ENCODE measurements around the gene TOMM20.
A peak's percentile ranks its signal among the peaks of the same experiment; 100 is the strongest.
"Not testable (repeated sequence)": the region's sequence is repeated elsewhere in the genome, so short reads cannot be mapped to it uniquely, and the experiment has no call there.

TOMM20 gene

DNA sequence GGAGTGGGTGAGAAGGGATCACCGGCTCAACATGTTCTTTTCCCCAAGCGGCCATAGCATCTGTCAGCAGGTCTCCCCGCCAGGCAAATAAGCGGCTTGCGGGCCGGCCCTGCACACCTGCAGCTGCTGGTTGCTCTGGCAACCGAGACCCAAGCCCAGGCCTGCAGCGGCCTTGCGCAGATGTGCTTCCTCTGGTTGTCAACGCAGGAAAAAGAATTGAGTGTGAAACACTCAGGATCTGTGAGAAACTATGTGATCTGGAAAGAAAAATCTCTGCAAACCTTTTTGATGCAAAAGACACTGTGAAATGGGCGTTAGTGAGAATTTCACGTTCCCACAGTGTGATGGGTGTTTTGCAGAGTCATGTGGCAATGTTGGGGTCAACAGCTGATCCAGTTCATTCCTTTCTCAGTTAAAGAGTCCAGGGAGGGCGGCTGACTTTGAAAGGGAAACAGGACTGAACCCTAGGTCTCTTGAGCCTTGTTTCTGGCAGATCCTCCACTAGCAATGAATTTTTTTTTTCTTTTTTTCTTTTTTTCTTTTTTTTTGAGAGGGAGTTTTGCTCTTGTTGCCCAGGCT is 28.4 kb downstream of the TOMM20 start:
- no peak for DNase-seq

DNA sequence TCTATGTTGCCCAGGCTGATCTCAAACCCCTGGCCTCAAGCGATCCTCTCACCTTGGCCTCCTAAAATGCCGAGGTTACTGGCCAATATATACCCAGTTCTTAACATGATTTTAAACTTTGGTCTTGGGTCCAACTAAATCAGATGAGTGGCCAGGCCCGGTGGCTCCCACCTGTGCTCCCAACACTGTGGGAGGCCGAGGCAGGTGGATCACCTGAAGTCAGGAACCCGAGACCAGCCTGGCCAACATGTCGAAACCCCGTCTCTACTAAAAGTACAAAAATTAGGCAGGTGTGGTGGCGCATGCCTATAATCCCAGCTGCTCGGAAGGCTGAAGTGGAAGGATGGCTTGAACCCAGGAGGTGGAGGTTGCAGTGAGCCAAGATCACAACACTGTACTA is 29.6 kb downstream of the TOMM20 start:
- DNase-seq: no peak

DNA sequence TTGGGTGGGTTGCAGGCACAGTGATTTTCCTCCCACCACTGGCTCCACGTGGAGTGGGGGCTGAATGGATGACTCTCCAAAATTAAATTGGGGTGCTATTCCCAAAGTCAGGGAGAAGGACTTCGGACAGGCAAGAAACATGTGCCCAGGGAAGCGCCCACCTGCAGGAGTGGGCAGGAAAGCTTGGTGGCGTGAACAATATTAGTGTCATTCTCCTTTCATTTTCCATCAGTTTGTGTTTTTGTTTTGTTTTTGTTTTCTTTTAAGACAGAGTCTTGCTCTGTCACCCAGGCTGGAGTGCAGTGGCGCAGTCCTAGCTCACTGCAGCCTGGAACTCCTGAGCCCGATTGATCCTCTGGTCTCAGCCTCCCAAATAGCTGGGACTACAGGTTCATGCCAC is 30.1 kb downstream of the TOMM20 start:
- no peak for DNase-seq

DNA sequence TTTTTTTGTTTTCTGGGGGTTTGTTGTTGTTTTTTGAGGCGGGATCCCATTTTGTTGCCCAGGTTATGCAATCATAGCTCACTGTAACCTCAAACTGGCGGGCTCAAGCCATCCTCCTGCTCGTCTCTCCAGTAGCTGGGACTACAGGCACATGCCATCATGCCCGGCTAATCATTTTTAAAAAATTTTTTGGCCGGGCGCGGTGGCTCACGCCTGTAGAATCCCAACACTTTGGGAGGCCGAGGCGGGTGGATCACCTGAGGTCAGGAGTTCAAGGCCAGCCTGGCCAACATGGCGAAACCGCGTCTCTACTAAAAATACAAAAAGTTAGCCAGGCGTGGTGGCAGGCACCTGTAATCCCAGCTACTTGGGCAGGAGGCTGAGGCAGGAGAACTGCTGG is 31.1 kb downstream of the TOMM20 start:
- DNase-seq: not testable (repeated sequence)

DNA sequence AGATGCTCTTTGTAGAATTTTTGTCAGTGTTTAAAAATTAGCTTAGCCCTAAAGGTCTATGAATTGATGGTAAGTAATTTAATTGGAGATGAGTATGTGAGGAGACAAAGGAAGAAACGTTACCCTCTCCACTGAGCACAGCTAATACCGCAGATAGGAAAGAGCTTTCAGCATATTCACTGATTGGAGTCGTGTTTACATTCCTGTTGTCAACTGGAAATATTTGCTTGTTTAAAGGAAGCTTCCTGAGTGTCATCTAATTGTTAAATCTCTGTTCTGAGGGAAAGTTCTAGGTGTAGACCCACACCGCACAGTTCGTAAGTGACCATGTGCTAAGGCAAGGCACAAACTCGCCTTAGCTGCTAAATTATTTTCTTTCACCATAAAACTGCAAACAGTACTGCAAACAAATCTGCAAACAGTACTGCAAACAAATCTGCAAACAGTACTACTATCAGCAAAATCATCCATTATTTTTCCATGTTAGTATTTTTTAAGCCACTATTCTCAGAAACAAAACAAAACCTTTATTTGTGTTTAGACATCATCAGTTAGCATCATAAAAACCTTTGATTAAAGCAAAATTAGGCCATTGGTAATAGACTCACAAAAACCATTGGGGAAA is 32.6 kb downstream of the TOMM20 start:
- DNase-seq: no peak

DNA sequence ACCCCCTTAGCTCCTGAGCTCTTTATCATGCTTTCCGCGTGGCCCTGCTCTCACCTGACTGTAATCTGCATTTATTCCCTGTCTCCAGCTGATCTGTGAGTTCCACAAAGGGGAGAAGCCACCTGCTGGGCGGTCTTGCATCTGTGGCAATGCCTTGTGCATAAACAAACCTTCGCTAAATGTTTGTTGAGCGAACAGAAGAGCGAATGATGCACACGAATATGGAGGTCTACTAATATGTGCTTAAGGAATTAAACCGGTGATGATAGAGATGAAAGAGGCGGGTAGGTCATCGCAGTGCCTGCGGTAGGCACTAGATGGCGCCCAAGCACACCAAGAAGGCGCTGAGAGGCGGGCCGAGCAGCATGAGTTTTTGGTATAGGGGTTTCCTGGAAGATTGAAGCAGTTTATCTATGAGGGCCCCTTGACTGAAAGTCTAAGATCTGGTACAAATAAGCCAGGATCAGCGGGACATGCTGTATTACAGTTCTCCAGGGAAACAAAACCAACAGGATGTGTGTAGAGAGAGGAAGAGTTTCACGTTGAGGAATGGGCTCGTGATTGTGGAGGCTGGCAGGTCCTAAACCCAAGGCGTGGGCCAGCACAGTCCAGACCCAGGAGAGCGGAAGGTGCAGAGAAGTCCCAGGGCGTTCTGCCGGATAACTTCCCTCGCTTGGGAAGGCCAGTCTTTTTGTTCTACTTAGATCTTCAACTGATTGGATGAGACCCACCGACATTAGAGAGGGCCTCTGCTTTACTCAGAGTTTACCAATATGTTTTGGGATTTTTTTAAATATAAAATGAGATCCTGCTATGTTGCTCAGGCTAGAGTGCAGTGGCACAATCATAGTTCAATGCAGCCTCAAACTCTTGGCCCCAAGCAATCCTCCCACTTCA is 34.7 kb downstream of the TOMM20 start:
- DNase-seq: peak; percentile 89

DNA sequence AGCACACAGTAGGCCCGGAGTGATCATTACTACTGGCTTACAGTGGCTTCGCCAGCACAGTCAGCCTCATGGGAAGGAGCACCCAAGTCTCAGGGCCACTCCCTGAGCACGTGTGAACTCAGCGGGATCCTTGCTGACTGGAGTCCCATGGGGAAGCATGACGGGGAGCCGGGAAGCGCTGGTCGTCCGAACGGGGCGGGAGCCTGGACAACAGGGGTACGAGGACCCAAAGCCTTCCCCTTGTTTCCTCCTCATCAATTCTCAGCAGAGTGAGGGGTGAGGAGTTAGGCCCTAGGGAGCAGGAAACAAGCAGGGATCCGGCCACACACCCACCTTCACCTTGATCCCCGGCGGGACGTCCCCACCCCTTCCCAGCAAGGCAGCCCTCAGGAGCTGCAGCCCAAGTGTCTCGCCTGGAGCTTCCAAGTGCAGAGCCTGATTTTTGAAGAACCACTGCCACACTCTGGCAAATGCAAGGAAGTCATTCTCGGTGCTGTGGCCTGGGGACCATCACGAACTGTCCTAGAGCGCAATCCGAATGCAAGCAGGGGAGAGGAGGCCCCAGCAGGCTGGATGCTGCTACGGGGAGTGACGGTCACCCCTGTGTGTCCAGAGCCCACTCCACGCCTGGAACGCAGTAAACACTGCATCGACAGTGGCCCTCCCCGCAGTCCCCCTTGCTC is 35.5 kb downstream of the TOMM20 start:
- DNase-seq: no peak

GRCh38 chr1:235092415-235092814 is 36.2 kb downstream of the TOMM20 start:
- DNase-seq: not testable (repeated sequence)

DNA sequence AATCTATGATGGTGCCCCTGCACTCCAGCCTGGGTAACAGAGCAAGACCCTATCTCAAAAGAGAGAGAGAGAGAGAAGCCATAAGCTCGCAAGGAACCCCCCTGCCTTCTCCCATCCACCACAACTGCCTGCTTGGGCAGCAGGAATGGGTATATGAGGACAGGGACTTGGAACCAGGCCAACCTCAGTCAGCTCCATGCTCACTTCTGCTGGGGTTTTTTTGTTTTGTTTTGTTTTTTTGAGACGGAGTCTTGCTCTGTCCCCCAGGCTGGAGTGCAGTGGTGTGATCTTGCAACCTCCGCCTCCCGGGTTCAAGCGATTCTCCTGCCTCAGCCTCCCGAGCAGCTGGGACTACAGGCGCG is 36.6 kb downstream of the TOMM20 start:
- not testable (repeated sequence) for DNase-seq

DNA sequence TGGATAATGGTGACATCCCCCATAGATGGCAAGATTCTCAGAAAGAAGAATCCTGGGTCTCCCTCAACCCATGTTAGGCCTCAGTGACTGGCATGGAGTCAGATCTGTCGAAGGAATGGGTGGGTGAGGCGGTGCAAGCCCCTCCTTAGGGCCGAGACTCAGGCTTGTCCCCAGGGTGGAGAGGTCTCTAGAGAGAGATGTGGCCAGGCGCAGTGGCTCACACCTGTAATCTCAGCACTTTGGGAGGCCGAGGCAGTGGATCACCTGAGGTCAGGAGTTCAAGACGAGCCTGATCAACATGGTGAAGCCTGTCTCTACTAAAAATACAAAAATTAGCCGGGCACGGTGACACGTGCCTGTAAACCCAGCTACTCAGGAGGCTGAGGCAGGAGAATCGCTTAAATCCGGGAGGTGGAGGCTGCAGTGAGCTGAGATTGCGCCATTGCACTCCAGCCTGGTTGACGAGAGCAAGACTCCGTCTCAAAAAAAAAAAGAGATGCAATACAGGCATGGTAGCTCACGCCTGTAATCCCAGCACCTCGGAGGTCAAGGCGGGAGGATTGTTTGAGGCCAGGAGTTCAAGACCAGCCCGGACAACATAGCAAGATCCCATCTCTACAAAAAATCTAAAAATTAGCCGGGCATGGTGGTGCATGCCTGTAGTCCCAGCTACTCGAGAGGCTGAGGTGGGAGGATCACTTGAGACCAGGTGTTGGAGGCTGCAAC is 37.2 kb downstream of the TOMM20 start:
- DNase-seq: not testable (repeated sequence)

DNA sequence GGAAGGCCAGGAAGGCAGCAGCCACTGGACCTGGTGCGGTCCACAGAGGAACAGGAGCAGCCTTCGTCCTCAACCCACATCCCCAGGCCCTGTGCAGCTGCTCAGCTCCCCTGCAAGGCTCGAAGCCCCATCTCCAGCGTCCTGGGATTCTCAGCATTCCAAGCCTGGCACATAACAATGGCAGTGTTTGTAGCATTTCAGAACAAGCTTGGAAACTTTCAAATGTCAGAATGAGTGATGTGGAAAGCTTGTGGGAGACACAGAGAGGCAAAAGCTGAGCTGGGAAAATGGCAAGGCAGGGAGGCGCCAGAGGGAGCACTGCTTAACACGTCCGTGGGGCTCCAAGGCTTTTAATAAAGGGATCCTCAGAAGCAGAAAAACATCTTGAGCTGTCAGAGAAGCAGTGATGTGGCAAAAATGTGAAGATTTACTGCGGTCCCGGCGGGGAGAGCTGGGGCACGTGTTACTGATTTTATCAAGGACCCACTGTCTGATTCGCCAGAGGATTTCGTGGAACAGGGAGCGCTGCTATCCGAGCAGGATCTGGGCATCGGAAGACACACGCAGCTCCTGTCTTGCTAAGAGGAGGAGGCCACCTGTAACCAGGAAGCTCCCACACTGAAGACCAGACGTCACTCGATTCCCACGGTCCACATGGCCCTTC is 38.1 kb downstream of the TOMM20 start:
- DNase-seq: no peak

DNA sequence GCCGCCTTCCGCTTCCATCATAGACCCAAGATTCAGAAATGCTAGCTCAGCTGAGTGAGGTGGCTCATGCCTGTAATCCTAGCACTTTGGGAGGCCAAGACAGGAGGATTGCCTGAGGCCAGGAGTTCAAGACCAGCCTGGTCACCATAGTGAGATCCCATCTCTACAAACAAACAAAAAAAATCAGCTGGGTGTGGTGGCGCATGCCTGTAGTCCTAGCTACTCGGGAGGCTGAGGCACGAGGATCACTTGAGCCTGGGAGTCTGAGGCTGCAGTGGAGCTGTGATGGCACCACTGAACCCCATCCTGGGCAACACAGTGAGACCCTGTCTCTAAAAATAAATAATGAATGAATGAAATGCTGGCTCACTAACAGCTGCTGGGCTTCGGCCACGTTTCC is 39.7 kb downstream of the TOMM20 start:
- DNase-seq: no peak

GRCh38 chr1:235088430-235088829 is 40.2 kb downstream of the TOMM20 start:
- no peak for DNase-seq

- no peak for DNase-seq
Observed at GRCh38 chr1:235087906-235088305, 40.7 kb downstream of the TOMM20 start.

DNA sequence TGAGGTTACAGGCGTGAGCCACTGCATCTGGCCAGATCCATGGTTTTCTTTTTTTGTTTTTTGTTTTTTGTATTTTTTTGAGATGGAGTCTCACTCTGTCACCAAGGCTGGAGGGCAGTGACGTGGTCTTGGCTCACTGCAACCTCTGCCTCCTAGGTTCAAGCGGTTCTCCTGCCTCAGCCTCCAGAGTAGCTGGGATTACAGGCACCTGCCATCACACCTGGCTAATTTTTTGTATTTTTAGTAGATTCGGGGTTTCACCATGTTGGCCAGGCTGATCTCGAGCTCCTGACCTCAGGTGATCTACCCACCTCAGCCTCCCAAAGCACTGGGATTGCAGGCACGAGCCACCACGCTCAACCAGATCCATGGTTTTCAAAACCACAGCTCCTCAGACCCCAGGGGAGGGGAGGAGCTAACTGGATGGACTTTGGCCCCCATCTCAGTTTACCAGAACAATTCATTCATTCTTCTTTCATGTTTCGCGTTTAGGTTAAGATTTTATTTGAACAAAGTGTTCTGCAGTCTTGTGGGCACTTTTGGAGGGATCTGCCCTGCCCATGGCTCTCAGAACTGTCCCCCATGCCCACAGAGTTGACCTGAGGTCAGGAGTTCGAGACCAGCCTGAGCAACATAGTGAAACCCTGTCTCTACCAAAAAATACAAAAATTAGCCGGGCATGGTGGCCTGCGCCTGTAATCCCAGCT is 43.1 kb downstream of the TOMM20 start:
- DNase-seq: not testable (repeated sequence)

GRCh38 chr1:235080788-235081187 is 47.8 kb downstream of the TOMM20 start:
- not testable (repeated sequence) for DNase-seq

GRCh38 chr1:235080297-235080657 is 48.4 kb downstream of the TOMM20 start:
- DNase-seq: not testable (repeated sequence)

DNA sequence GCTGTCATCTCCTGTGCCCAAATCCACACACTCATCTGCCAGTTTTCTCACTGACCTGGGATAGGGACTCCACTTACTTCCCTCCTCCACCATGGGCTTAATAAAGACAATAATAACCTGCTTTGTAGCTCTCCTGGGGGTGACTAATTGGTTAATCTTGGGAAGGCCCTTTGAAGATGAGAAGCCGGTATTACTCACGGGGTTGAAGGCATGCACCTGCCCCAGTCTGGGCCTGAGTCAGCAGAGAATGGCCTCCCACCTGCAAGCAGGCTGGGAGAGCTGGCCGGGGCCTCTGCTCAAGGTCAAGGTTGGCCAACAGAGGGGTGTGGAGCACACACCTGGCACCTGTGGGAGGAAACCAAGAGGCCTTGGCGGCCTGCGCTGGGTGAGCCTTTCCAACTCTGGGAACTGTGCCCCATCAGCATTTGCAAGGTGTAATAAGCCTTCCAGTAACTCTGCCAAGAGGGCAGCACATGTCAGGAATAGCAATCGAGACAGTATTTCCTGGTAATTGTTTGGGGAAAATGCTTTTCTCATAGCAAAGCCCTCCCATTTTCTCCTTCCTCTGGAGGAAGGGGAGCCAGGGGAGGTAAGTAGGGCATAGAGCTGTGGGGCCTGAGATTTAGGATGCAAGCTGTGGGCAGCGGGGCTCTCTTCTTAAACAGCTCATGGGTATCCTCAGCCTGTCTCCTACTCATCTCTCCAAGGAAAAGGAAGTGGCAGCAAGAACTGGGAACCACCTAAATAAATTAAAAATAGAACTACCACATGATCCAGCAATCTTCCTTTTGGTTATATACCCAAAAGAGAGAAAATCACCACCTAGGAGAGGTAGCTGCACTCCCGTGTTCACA is 49.0 kb downstream of the TOMM20 start:
- DNase-seq: peak; percentile 51

DNA sequence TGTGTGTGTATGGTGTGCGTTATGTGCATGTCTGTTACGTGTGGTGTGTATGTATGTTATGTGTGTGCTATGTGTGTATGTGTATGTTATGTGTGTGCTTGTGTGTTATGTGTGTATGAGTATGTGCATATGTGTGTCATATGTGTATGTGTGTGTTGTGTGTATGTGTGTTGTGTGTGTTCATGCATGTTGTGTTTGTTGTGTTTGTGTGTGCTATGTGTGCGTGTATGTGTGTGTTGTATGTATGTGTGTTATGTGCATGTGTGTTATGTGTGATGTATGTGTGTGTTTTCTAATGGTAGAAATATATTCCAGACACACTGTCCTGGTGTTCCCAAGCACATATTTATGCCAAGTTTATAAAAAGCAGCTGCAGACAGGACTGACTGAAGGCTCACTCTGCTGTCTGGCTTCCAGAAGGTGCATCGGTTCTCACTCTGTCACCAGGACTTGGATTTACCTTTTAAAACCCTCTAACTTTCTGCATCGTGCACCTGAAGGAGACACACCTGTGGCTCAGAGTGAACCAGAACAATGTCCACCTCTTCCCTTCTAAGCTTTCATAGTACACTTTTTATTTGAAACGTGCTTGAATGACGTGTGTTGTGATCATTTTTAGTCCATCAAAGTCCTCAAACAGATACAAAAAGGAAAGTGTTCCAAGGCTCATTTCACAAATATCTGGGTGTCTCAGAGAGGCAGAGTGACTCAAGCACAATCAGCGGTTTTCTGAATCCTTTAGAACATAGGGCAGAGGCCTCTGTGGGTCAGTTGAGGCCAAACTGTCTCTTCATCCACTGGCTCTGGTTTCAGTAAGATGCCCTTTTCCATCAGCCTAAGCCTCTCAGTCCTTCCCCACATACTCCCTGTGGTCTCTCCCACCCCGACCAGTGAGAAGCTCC is 49.9 kb downstream of the TOMM20 start:
- DNase-seq: no peak
